NB4 (cell line): ENCODE measurements around the gene TNP2.

Experiments used
- CTCF ChIP-seq: IDR thresholded peaks from one replicate; pipeline ENCODE4 v1.5.1; 2012; ENCODE audit warnings: low read depth, low read length
- MAX ChIP-seq: IDR thresholded peaks from 2 replicates; pipeline ENCODE4 v1.6.1; 2011; ENCODE audit warnings: low read depth, low read length
- MYC ChIP-seq: IDR thresholded peaks from 2 replicates; pipeline ENCODE4 v1.6.1; 2011; ENCODE audit warnings: low read depth, low read length
- POLR2A ChIP-seq: IDR thresholded peaks from 2 replicates; pipeline ENCODE4 v1.6.1; 2011; ENCODE audit warnings: mild to moderate bottlenecking; ENCODE audit not compliant: insufficient read length; ENCODE audit errors: extremely low read depth

GRCh38 chr16:11310997-11311561 lies 42.0 kb upstream of the TNP2 start:
- TF ChIP-seq CTCF (no peak), POLR2A (no peak), MAX (peak; percentile 37; the same call in 1 of the 2 replicates), MYC (no peak)
